NCI-H446 (cell line): ENCODE data around the gene PRKAG2.
A peak's percentile ranks its signal among the peaks of the same experiment; 100 is the strongest.

Source experiments
- DNase-seq, 2 experiments: peaks; one replicate each; lab custom pipeline; 2025; lab: John Stamatoyannopoulos, UW

The PRKAG2 gene

DNA sequence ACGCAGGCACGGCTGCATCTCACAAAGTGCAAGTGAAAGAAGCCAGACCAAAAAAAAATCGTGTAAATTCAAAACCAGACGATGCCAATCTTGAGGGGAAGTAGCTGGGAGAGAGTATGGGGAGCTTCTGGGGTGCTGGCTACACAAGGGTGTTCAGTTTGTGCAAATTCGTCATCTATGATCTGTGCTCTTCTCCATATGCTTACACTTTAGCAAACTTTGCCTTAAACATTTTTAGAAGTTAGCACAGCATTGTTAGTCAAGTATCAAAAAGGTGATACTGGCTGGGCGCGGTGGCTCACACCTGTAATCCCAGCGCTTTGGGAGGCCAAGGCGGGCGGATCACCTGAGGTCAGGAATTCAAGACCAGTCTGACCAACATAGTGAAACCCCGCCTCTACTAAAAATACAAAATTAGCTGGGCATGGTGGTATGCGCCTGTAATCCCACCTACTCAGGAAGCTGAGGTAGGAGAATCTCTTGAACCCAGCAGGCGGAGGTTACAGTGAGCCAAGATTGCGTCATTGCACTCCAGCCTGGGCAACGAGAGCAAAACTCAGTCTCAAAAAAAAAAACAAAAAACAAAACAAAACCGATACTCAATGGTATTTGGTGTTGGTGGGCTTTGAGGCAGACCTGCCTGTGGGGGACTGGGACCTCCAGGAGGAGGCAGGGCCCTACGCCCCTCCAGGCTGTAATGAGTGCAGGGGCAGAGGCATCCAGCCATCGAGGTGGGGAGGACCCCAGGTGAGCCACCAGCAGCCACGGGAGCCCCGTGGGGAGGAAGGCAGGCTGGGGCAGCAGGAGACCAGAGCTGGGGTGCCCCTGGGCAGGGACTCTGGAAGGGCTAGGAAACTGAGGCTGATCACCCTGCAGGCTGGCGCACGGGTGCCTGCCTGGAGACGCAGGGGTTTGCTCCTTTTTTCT is 150.0 kb downstream of the PRKAG2 start:
- DNase-seq, result no peak

GRCh38 chr7:151725844-151726651 is 150.9 kb downstream of the PRKAG2 start:
- DNase-seq, result no peak

DNA sequence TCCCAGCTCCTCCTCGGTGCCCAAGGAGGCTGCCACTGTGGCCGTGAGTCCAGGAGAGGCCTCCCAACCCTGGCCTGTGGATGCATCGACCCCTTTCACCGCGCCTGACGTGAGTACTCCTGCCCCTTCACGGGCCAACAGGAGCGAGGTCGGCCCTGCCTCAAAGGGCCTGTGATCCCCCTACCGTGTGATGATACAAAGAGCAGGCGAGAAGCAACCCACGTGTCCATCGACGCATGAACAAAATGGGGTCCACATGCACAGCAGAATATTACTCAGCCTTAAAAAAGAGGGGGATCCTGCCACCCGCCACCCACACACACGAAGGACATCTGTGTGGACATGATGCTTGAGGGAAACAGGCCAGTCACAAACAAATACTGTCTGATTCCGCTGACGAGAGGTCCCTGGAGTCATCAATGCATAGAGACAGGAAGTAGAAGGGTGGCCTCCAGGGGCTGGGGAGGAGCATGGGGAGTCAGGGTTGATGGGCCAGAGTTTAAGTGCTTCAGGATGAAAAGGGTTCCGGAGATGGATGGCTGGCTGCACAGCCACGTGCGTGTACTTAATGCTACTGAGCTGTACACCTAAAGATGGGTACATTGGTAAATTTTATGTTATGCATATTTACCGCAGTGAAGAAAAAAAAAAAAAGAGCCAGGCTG is 151.9 kb downstream of the PRKAG2 start:
- DNase-seq, result no peak

GRCh38 chr7:151724250-151724915 is 152.5 kb downstream of the PRKAG2 start:
- DNase-seq, result no peak

- DNase-seq, result no peak
Observed at GRCh38 chr7:151723321-151723720, 153.6 kb downstream of the PRKAG2 start.

DNA sequence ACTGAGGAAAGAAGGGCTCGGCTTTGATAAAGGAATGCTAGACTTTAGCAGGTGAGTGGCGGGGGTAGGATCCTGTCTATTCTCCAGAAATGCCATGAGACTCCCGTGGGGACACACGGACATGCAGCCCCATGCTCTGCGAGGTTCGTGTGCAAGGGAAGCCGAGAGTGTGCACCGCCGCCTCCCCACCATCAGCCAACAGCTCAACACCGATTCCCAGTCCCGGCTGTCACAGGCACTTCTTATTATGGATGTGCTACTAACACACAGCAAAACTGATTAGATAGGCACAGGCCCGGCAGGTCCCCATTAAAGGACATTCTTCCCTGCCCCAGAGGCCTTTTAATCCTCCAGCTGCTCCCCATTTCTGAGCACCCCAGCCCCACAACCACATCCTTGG is 154.4 kb downstream of the PRKAG2 start:
- no peak for DNase-seq

DNA sequence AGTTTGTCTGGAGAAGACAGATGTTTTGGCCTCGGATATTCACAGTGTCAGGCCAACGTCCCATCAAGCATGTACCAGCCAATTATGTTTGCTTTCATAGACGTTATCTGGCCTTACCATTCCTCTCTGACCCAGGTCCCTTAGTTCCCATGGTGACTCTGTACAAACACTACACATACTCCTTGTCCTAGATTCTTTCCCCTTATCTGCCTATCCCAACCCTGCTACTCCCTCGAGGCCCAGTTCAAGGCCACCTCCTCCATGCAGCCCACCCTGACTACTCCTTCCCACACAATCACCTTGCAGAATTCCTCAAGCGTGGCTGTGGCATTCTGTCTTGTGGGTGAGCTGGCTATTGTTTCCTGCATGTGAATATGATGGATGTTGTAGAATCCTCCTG is 155.2 kb downstream of the PRKAG2 start:
- no peak for DNase-seq

- no peak for DNase-seq
Observed at GRCh38 chr7:151721236-151721635, 155.7 kb downstream of the PRKAG2 start.

DNA sequence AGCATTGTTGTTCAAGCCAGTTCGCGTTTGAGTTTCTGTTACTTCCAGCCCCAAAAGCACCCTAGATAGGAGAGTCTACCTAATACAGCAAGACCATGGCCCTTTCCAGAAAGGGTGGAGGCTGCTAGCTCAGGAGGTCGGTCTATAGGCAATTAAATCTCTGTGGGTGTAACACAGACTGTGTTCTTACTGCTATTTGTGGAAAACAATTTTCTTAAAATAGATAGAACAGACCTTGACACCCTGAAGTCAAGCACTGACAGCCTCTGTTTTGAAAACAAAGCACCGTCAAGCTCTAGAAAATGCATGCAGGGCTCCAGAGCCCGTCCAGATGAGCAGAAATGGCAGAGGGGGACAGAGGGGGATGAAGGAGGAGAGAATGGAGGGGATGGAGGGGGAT is 156.6 kb downstream of the PRKAG2 start:
- DNase-seq, result no peak

DNA sequence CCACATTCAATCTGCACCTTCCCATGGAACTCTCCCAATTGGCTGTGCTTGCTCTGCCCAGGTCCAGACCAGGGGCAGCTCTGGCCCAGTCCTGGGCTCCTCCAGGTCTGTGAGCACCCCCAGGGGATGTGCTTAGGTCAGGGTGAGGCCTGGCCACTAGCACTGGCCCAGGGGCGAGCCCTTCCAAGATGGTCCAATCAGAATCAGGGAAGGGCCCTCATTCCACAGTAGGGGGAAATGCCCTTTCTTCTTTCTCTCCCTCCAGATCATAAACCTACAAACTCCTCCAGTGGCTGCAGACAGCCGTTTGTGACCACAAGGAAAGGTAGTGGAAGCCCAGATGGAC is 157.0 kb downstream of the PRKAG2 start:
- DNase-seq, result no peak

GRCh38 chr7:151719031-151719896 is 157.7 kb downstream of the PRKAG2 start:
- DNase-seq, result no peak

DNA sequence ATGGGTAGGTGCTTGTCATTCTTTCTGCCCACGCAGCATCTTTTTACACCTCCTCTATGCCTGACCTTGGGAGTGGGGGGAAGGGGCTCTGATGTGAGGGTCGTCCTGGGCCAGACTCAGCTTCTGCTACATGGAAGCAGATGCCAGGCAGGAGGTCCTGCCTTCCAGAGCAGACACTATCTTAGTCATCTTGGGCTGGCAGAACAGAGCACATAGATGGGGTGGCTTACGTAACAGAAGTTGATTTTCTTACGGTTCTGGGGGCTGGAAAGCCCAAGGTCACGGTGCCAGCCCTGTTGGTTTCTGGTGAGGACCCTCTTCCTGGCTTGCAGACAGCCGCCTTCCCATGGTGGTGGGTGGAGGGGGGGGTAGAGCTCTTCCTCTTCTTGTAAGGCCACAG is 159.0 kb downstream of the PRKAG2 start:
- DNase-seq, result no peak

DNA sequence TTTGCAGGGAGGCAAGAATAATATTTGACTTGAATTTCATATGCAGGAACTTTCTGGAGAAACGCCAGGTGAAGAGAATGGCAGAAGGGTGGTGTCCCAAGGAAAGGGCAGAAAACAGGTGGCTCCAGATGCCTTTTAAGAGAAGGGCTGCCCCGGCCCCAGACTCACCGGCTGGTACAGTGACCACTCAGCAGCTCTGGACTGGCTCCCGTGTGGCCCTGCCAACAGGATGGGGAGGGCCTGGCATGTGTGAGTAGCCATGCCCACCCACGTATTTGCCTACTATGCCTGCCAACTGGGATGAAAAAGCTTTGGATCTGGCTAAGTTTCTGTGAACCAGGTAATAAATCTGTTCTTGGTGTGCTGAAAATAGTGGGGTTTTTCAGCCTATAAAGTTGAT is 159.5 kb downstream of the PRKAG2 start:
- DNase-seq, result peak in 1 of 2 experiments; percentile 45

DNA sequence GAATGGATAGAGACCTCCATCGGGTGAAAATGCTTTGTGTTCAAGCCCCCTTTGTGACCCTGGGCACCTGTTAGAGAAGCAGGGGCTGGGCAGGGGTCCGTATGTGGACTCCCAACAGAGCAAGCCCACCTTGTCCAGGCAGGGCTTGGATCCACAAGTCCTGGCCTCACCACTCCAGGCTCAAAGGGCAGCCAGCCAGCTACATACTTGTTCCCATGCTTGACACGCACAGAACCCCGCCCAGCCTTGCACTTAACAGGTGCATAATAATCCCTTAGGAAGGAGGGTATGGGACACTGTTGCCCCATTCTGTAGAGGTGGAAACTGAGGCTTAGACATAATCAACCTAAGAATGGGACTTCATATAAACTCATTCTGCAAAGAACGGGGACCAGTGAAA is 160.6 kb downstream of the PRKAG2 start:
- DNase-seq, result no peak

GRCh38 chr7:151715666-151716315 is 161.1 kb downstream of the PRKAG2 start:
- no peak for DNase-seq

GRCh38 chr7:151714201-151714600 is 162.7 kb downstream of the PRKAG2 start:
- DNase-seq, result no peak

DNA sequence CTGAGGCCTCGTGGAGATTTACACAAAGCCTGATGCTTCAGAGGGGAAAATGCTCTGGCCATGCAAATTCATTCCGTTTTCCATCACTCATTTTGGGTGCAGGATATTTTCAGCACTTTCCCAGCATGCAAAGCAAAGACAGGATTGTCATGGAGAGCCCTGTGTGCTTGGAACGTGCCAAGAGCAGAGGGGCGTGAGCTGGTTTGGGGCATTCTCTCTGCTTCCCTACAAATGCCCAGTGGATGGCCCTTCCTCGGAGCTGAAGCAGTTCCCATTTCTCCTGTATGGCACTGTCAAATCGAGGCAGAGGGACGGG is 164.1 kb downstream of the PRKAG2 start:
- no peak for DNase-seq

GRCh38 chr7:151711906-151712809 is 164.8 kb downstream of the PRKAG2 start:
- DNase-seq, result no peak

- DNase-seq, result no peak
Observed at GRCh38 chr7:151711435-151711872, 165.5 kb downstream of the PRKAG2 start.
